Naive B cell (primary cell): Measurements from ENCODE around the gene VEZT. TPM values are rescaled to one million over a fixed set of nuclear protein-coding genes. Genes with fewer than 3 reads are reported as not detected.

Experiments
- ATAC-seq, 2 donors: fragments of 150-1000 bp; cut with Tn5 transposase; 2 replicates each; pipeline ENCODE4 v1.10.0; 2021; ENCODE audit warnings: low read depth in 2 of 2, mild to moderate bottlenecking in 2 of 2, moderate library complexity in 2 of 2
- DNase-seq: peaks from one replicate; pipeline ENCODE4 v3.0.0; 2022
- H3K27ac Mint-ChIP-seq, 6 donors: one replicate each; pipeline ENCODE4 v1.8.0; 2020 to 2022; ENCODE audit warnings: mild to moderate bottlenecking in 6 of 6, mixed read lengths in 6 of 6, moderate library complexity in 5 of 6, inconsistent platforms in 2 of 6
- H3K27me3 Mint-ChIP-seq, 3 donors: one replicate each; pipeline ENCODE4 v1.8.0; 2021 to 2022; ENCODE audit warnings: mixed read lengths in 3 of 3, mild to moderate bottlenecking in 1 of 3
- H3K36me3 Mint-ChIP-seq, 2 donors: one replicate each; pipeline ENCODE4 v1.8.0; 2020 to 2022; ENCODE audit warnings: mixed read lengths in 2 of 2, inconsistent platforms in 1 of 2, mild to moderate bottlenecking in 1 of 2
- H3K4me1 Mint-ChIP-seq, 3 donors: one replicate each; pipeline ENCODE4 v1.8.0; 2020 to 2022; ENCODE audit warnings: mixed read lengths in 3 of 3, inconsistent platforms in 1 of 3, mild to moderate bottlenecking in 1 of 3, moderate library complexity in 1 of 3
- H3K4me3 Mint-ChIP-seq, 8 donors: one replicate each; pipeline ENCODE4 v1.8.0; 2020 to 2022; ENCODE audit warnings: mild to moderate bottlenecking in 8 of 8, mixed read lengths in 8 of 8, moderate library complexity in 8 of 8, inconsistent platforms in 2 of 8
- H3K9me3 Mint-ChIP-seq, 7 donors: one replicate each; pipeline ENCODE4 v1.8.0; 2020 to 2022; ENCODE audit warnings: mixed read lengths in 7 of 7, mild to moderate bottlenecking in 5 of 7, inconsistent platforms in 2 of 7, moderate library complexity in 1 of 7
- polyA plus RNA-seq, 6 donors: library from polyadenylated mRNA; unstranded; fragments of 300-500 nt; fragmentation: Illumina TruSeq; gene quantifications; one replicate each; pipeline ENCODE4 v1.2.3, GENCODE V29; 2021; ENCODE audit warnings: low read depth in 6 of 6

The VEZT gene
- polyA plus RNA-seq, 6 donors from 2014 or later: 15.1 to 24.6 (median 20.6) TPM

GRCh38 chr12:95205016-95205624 is 12.5 kb upstream of the VEZT start:
- H3K9me3 Mint-ChIP-seq: peaks cover 0 to 1% (median 0%) of the 10 kb centered on the region in 7 donors
- H3K4me3 Mint-ChIP-seq: no peak overlapping the region
- no peak overlapping the region for H3K27ac Mint-ChIP-seq
- no peak for DNase-seq
- H3K27me3 Mint-ChIP-seq: peaks cover 0 to 5% (median 0%) of the 10 kb centered on the region in 3 donors
- H3K4me1 Mint-ChIP-seq: peaks cover 18% of the 10 kb centered on the region in 3 donors
- no peak for ATAC-seq
- no peaks in the 10 kb centered on the region for H3K36me3 Mint-ChIP-seq

GRCh38 chr12:95205685-95206084 is 11.9 kb upstream of the VEZT start:
- no peaks in the 10 kb centered on the region for H3K36me3 Mint-ChIP-seq
- no peak for DNase-seq
- peaks cover 18% of the 10 kb centered on the region in 3 donors for H3K4me1 Mint-ChIP-seq
- H3K27ac Mint-ChIP-seq: peak overlapping the region in 1 of 6 donors; percentile 82
- ATAC-seq: no peak
- peaks cover 0 to 5% (median 0%) of the 10 kb centered on the region in 3 donors for H3K27me3 Mint-ChIP-seq
- no peak overlapping the region for H3K4me3 Mint-ChIP-seq
- peaks cover 0 to 1% (median 0%) of the 10 kb centered on the region in 7 donors for H3K9me3 Mint-ChIP-seq

- Mint-ChIP-seq H3K9me3 (peaks cover 0 to 1% (median 0%) of the 10 kb centered on the region in 7 donors), H3K36me3 (no peaks in the 10 kb centered on the region), H3K4me3 (no peak overlapping the region), H3K27ac (no peak overlapping the region), H3K4me1 (peaks cover 14 to 18% (median 17%) of the 10 kb centered on the region in 3 donors), H3K27me3 (peaks cover 0 to 5% (median 0%) of the 10 kb centered on the region in 3 donors)
- no peak for ATAC-seq
- no peak for DNase-seq
Measured at GRCh38 chr12:95206916-95207315, 10.7 kb upstream of the VEZT start.

- Mint-ChIP-seq H3K4me3 (no peak overlapping the region), H3K4me1 (peaks cover 14 to 18% (median 15%) of the 10 kb centered on the region in 3 donors), H3K36me3 (no peaks in the 10 kb centered on the region), H3K27me3 (peaks cover 0 to 5% (median 0%) of the 10 kb centered on the region in 3 donors), H3K9me3 (peaks cover 0 to 1% (median 0%) of the 10 kb centered on the region in 7 donors), H3K27ac (no peak overlapping the region)
- ATAC-seq: no peak
- DNase-seq: no peak
Measured at GRCh38 chr12:95207407-95207806, 10.2 kb upstream of the VEZT start.

- H3K27ac Mint-ChIP-seq: no peak overlapping the region
- no peak overlapping the region for H3K4me3 Mint-ChIP-seq
- DNase-seq: no peak
- ATAC-seq: no peak
- peaks cover 0 to 5% (median 0%) of the 10 kb centered on the region in 3 donors for H3K27me3 Mint-ChIP-seq
- no peaks in the 10 kb centered on the region for H3K36me3 Mint-ChIP-seq
- H3K4me1 Mint-ChIP-seq: peaks cover 5 to 7% (median 7%) of the 10 kb centered on the region in 3 donors
- H3K9me3 Mint-ChIP-seq: peaks cover 0 to 1% (median 0%) of the 10 kb centered on the region in 7 donors
Measured at GRCh38 chr12:95208678-95209077, 8.9 kb upstream of the VEZT start.

GRCh38 chr12:95212586-95212985 is 5.0 kb upstream of the VEZT start:
- peaks cover 0 to 3% of the 10 kb centered on the region in 2 donors for H3K36me3 Mint-ChIP-seq
- no peaks in the 10 kb centered on the region for H3K9me3 Mint-ChIP-seq
- no peak overlapping the region for H3K4me3 Mint-ChIP-seq
- DNase-seq (no peak), ATAC-seq (no peak)
- H3K27me3 Mint-ChIP-seq: peaks cover 0 to 5% (median 0%) of the 10 kb centered on the region in 3 donors
- H3K27ac Mint-ChIP-seq: no peak overlapping the region
- peaks cover 11 to 13% (median 12%) of the 10 kb centered on the region in 3 donors for H3K4me1 Mint-ChIP-seq

GRCh38 chr12:95213119-95213518 is 4.5 kb upstream of the VEZT start:
- Mint-ChIP-seq H3K36me3 (peaks cover 0 to 7% of the 10 kb centered on the region in 2 donors), H3K27me3 (peaks cover 0 to 5% (median 0%) of the 10 kb centered on the region in 3 donors), H3K27ac (no peak overlapping the region), H3K4me3 (no peak overlapping the region), H3K4me1 (peaks cover 11 to 14% (median 13%) of the 10 kb centered on the region in 3 donors), H3K9me3 (no peaks in the 10 kb centered on the region)
- DNase-seq (no peak), ATAC-seq (no peak)

GRCh38 chr12:95213928-95214327 is 3.7 kb upstream of the VEZT start:
- no peak for ATAC-seq
- Mint-ChIP-seq H3K9me3 (no peaks in the 10 kb centered on the region), H3K4me3 (no peak overlapping the region)

GRCh38 chr12:95214466-95214865 is 3.1 kb upstream of the VEZT start:
- Mint-ChIP-seq H3K4me1 (peaks cover 18 to 24% (median 19%) of the 10 kb centered on the region in 3 donors), H3K36me3 (peaks cover 0 to 7% of the 10 kb centered on the region in 2 donors), H3K4me3 (no peak overlapping the region), H3K9me3 (no peaks in the 10 kb centered on the region), H3K27ac (no peak overlapping the region), H3K27me3 (no peaks in the 10 kb centered on the region)
- DNase-seq: no peak
- ATAC-seq: no peak

More at GRCh38 chr12:95213928-95214327, 3.7 kb upstream of the VEZT start:
- DNase-seq: no peak
- Mint-ChIP-seq H3K27me3 (peaks cover 0 to 3% (median 0%) of the 10 kb centered on the region in 3 donors), H3K4me1 (peaks cover 16 to 22% (median 17%) of the 10 kb centered on the region in 3 donors), H3K36me3 (peaks cover 0 to 7% of the 10 kb centered on the region in 2 donors), H3K27ac (no peak overlapping the region)

GRCh38 chr12:95215949-95216348 is 1.7 kb upstream of the VEZT start:
- Mint-ChIP-seq H3K27ac (peak overlapping the region in 1 of 6 donors; percentile 94), H3K9me3 (no peaks in the 10 kb centered on the region), H3K36me3 (peaks cover 0 to 7% of the 10 kb centered on the region in 2 donors), H3K4me1 (peaks cover 21 to 33% (median 27%) of the 10 kb centered on the region in 3 donors), H3K27me3 (no peaks in the 10 kb centered on the region), H3K4me3 (peak overlapping the region; percentile 92 to 100 (median 96))
- no peak for DNase-seq
- no peak for ATAC-seq

GRCh38 chr12:95216711-95217376 is 763 bp upstream of the VEZT start:
- no peaks in the 10 kb centered on the region for H3K27me3 Mint-ChIP-seq
- peaks cover 21 to 36% (median 30%) of the 10 kb centered on the region in 3 donors for H3K4me1 Mint-ChIP-seq
- no peaks in the 10 kb centered on the region for H3K9me3 Mint-ChIP-seq
- no peak for DNase-seq
- peaks cover 0 to 7% of the 10 kb centered on the region in 2 donors for H3K36me3 Mint-ChIP-seq
- H3K27ac Mint-ChIP-seq: peak overlapping the region; percentile 15 to 94 (median 86)
- H3K4me3 Mint-ChIP-seq: peak overlapping the region; percentile 92 to 100 (median 96)
- ATAC-seq: peak; percentile 17 to 24

- Mint-ChIP-seq H3K9me3 (no peaks in the 10 kb centered on the region), H3K27ac (peak overlapping the region; percentile 87 to 99 (median 94)), H3K4me3 (peak overlapping the region; percentile 92 to 100 (median 96)), H3K4me1 (peaks cover 21 to 43% (median 30%) of the 10 kb centered on the region in 3 donors), H3K27me3 (no peaks in the 10 kb centered on the region), H3K36me3 (peaks cover 0 to 7% of the 10 kb centered on the region in 2 donors)
- ATAC-seq (peak in 1 of 2 donors; percentile 4), DNase-seq (peak; percentile 37)
Measured at GRCh38 chr12:95218150-95219133, 835 bp downstream of the VEZT start.

- DNase-seq (no peak), ATAC-seq (no peak)
- Mint-ChIP-seq H3K27me3 (no peaks in the 10 kb centered on the region), H3K36me3 (peaks cover 4 to 16% of the 10 kb centered on the region in 2 donors), H3K9me3 (no peaks in the 10 kb centered on the region), H3K4me1 (peaks cover 28 to 49% (median 41%) of the 10 kb centered on the region in 3 donors), H3K4me3 (peak overlapping the region in 4 of 8 donors; percentile 5 to 77 (median 42)), H3K27ac (peak overlapping the region in 2 of 6 donors; percentile 71 to 79)
Measured at GRCh38 chr12:95220190-95220589, 2.6 kb downstream of the VEZT start.
